K562 (cell line): ENCODE data around the gene CFL1. TPM values are rescaled to one million over a fixed set of nuclear protein-coding genes. Genes with fewer than 3 reads are reported as not detected.

Experiments
- BRD9 ChIP-seq: fragments of 450-650 bp; IDR thresholded peaks from 2 replicates; pipeline ENCODE4 v1.6.1; 2018; ENCODE audit warnings: low read depth; ENCODE audit not compliant: partially characterized antibody
- HIVEP1 ChIP-seq: fragments of 250-450 bp; sonication (Bioruptor Pico); IDR thresholded peaks from 2 replicates; pipeline ENCODE4 v1.4.0; 2020; ENCODE audit warnings: mild to moderate bottlenecking
- JUNB ChIP-seq: fragments of 450-650 bp; formaldehyde crosslinking; conservative IDR thresholded peaks from 2 replicates; pipeline ENCODE4 v1.4.0; 2020; ENCODE audit warnings: mild to moderate bottlenecking
- KLF10 ChIP-seq: fragments of 250-450 bp; sonication (Bioruptor Pico); IDR thresholded peaks from 2 replicates; pipeline ENCODE4 v1.6.1; 2021; ENCODE audit warnings: matching md5 sums
- NONO ChIP-seq, 2 experiments: fragments of 200-400 bp in 1 of 2; fragments of 450-650 bp in 1 of 2; formaldehyde crosslinking in 1 of 2; IDR thresholded peaks; 2 replicates each; pipeline ENCODE4 v1.6.1; 2017; ENCODE audit warnings: low read depth in 2 of 2, mild to moderate bottlenecking in 2 of 2, moderate library complexity in 2 of 2, low read length in 1 of 2
- NR4A1 ChIP-seq, 2 experiments: fragments of 250-450 bp in 1 of 2; fragments of 450-650 bp in 1 of 2; sonication (Bioruptor Pico) in 1 of 2; IDR thresholded peaks; 2 replicates each; pipeline versions ENCODE4 v1.4.0 to v1.6.1; 2016 to 2020; ENCODE audit warnings: mild to moderate bottlenecking in 2 of 2, missing compliant biosample characterization in 1 of 2, missing genetic modification characterization in 1 of 2, moderate library complexity in 1 of 2
- RB1 ChIP-seq: fragments of 450-650 bp; IDR thresholded peaks from 2 replicates; pipeline ENCODE4 v1.6.1; 2017; ENCODE audit warnings: low read depth, mild to moderate bottlenecking
- SNRNP70 ChIP-seq: fragments of 200-400 bp; formaldehyde crosslinking; optimal IDR thresholded peaks from 2 replicates; pipeline ENCODE3; 2017; ENCODE audit warnings: low read depth, low read length
- ZNF212 ChIP-seq: fragments of 450-650 bp; formaldehyde crosslinking; IDR thresholded peaks from 2 replicates; pipeline ENCODE4 v1.4.0; 2020; ENCODE audit warnings: mild to moderate bottlenecking
- ZNF431 ChIP-seq: sonication (generic); formaldehyde crosslinking; IDR thresholded peaks from 2 replicates; pipeline ENCODE4 v1.8.0; 2022; ENCODE audit warnings: mild to moderate bottlenecking, missing genetic modification reagents
- ZNF699 ChIP-seq: fragments of 250-450 bp; sonication (Bioruptor Pico); IDR thresholded peaks from 2 replicates; pipeline ENCODE4 v1.8.0; 2021; ENCODE audit warnings: mild to moderate bottlenecking, moderate library complexity; ENCODE audit not compliant: insufficient replicate concordance
- polyA plus RNA-seq, 8 experiments: library from polyadenylated mRNA; depleted of rRNA in 4 of 8; stranded (reverse) in 5 of 8; unstranded in 3 of 8; fragments of >200 nt; fragmentation: Nextera tagmentation in 2 of 8; fragmentation: Illumina TruSeq in 1 of 8; extraction: Ambion mirVana in 2 of 8; extraction: Trizol in 1 of 8; gene quantifications; 2 replicates each; pipeline versions ENCODE4 v1.2.1 to v1.2.3, GENCODE V29; 2011 to 2014; ENCODE audit warnings: inconsistent platforms in 1 of 8, missing spikeins in 1 of 8
- total RNA-seq, 7 experiments: library from RNA; depleted of rRNA in 6 of 7; stranded (reverse); fragments of >200 nt in 6 of 7; fragmentation: Illumina TruSeq in 2 of 7; extraction: Trizol in 2 of 7; gene quantifications; 2 replicates each; pipeline versions ENCODE4 v1.2.1 to v1.2.3, GENCODE V29; 2011 to 2021; ENCODE audit warnings: low replicate concordance in 1 of 7
- TF ChIP-seq, protein P1 (sequence below), 2 experiments: IDR thresholded peaks; 2 replicates each; pipeline ENCODE4 v1.6.1; 2011; ENCODE audit warnings: borderline replicate concordance in 1 of 2, control low read depth in 1 of 2, low read depth in 1 of 2, low read length in 1 of 2, mild to moderate bottlenecking in 1 of 2, mixed read lengths in 1 of 2, moderate library complexity in 1 of 2; ENCODE audit not compliant: insufficient read depth in 1 of 2, insufficient read length in 1 of 2, poor library complexity in 1 of 2, severe bottlenecking in 1 of 2; ENCODE audit errors: extremely low read depth in 1 of 2
- TF ChIP-seq, protein P2 (sequence below): fragments of 200-800 bp; sonication (Bioruptor generic); IDR thresholded peaks from 2 replicates; pipeline ENCODE4 v1.6.1; 2017; ENCODE audit warnings: missing genetic modification characterization, missing compliant biosample characterization
- TF ChIP-seq, protein P3 (sequence below): fragments of 200-600 bp; sonication (generic); IDR thresholded peaks from one replicate; pipeline ENCODE4 v1.6.1; 2012; ENCODE audit warnings: mild to moderate bottlenecking, low read depth, low read length, inconsistent platforms

Gene CFL1
- total and polyA plus RNA-seq, 9 of the 15 experiments (the other 6 are each of a cell fraction or from before 2014, with no cell fraction given): 105 to 1,101 (median 859) TPM

DNA sequence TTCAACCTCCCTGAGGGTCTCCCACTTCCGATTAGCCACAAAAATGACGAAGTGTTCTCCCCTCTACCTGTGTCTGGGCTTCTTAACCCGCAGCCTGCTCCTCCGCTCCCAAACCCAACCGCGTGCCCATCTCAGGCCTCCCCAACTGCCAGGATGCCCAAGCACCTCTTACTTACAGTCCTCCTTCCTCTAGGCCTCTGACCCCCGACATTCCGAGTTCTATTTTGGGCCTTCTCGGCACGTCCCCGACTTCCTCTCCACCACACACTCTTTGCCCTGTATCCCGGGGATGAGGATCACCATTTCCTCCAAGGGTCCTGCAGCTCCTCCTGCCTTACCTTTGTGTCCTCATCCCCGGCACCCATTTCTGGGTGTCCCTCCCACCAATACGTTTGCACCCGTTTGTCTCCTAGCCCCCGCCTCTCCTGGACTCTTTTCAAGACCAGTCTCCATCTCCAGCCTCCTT, 1.9 kb upstream of the CFL1 start (continued):
- TF ChIP-seq NR4A1 (CRISPR knock-in tag; IDR thresholded peaks at IDR 0.05) (no peak), NR4A1 (tag; IDR thresholded peaks at IDR 0.05) (no peak), RB1 (no peak), ZNF212 (no peak), ZNF431 (CRISPR knock-in tag) (0 out of 2 replicates have a peak, but pooled peaks have one; percentile 27), NONO (IDR thresholded peaks at IDR 0.05; ENCODE audit: low read depth in 2 of 2, low read length in 1 of 2) (no peak), JUNB (CRISPR knock-in tag) (no peak), HIVEP1 (no peak), SNRNP70 (no peak), KLF10 (0 out of 2 replicates have a peak, but pooled peaks have one; percentile 37), ZNF699 (CRISPR knock-in tag) (no peak), BRD9 (peak; percentile 92)
- TF ChIP-seq, protein P1, sequence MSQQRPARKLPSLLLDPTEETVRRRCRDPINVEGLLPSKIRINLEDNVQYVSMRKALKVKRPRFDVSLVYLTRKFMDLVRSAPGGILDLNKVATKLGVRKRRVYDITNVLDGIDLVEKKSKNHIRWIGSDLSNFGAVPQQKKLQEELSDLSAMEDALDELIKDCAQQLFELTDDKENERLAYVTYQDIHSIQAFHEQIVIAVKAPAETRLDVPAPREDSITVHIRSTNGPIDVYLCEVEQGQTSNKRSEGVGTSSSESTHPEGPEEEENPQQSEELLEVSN (IDR thresholded peaks at IDR 0.05; ENCODE audit: borderline replicate concordance in 1 of 2, extremely low read depth in 1 of 2, insufficient read depth in 1 of 2, insufficient read length in 1 of 2, low read depth in 1 of 2, low read length in 1 of 2, poor library complexity in 1 of 2, severe bottlenecking in 1 of 2): no peak
- TF ChIP-seq, protein P2, sequence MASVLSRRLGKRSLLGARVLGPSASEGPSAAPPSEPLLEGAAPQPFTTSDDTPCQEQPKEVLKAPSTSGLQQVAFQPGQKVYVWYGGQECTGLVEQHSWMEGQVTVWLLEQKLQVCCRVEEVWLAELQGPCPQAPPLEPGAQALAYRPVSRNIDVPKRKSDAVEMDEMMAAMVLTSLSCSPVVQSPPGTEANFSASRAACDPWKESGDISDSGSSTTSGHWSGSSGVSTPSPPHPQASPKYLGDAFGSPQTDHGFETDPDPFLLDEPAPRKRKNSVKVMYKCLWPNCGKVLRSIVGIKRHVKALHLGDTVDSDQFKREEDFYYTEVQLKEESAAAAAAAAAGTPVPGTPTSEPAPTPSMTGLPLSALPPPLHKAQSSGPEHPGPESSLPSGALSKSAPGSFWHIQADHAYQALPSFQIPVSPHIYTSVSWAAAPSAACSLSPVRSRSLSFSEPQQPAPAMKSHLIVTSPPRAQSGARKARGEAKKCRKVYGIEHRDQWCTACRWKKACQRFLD (CRISPR knock-in tag): no peak; the same call in 1 of the 2 replicates
- TF ChIP-seq, protein P3, sequence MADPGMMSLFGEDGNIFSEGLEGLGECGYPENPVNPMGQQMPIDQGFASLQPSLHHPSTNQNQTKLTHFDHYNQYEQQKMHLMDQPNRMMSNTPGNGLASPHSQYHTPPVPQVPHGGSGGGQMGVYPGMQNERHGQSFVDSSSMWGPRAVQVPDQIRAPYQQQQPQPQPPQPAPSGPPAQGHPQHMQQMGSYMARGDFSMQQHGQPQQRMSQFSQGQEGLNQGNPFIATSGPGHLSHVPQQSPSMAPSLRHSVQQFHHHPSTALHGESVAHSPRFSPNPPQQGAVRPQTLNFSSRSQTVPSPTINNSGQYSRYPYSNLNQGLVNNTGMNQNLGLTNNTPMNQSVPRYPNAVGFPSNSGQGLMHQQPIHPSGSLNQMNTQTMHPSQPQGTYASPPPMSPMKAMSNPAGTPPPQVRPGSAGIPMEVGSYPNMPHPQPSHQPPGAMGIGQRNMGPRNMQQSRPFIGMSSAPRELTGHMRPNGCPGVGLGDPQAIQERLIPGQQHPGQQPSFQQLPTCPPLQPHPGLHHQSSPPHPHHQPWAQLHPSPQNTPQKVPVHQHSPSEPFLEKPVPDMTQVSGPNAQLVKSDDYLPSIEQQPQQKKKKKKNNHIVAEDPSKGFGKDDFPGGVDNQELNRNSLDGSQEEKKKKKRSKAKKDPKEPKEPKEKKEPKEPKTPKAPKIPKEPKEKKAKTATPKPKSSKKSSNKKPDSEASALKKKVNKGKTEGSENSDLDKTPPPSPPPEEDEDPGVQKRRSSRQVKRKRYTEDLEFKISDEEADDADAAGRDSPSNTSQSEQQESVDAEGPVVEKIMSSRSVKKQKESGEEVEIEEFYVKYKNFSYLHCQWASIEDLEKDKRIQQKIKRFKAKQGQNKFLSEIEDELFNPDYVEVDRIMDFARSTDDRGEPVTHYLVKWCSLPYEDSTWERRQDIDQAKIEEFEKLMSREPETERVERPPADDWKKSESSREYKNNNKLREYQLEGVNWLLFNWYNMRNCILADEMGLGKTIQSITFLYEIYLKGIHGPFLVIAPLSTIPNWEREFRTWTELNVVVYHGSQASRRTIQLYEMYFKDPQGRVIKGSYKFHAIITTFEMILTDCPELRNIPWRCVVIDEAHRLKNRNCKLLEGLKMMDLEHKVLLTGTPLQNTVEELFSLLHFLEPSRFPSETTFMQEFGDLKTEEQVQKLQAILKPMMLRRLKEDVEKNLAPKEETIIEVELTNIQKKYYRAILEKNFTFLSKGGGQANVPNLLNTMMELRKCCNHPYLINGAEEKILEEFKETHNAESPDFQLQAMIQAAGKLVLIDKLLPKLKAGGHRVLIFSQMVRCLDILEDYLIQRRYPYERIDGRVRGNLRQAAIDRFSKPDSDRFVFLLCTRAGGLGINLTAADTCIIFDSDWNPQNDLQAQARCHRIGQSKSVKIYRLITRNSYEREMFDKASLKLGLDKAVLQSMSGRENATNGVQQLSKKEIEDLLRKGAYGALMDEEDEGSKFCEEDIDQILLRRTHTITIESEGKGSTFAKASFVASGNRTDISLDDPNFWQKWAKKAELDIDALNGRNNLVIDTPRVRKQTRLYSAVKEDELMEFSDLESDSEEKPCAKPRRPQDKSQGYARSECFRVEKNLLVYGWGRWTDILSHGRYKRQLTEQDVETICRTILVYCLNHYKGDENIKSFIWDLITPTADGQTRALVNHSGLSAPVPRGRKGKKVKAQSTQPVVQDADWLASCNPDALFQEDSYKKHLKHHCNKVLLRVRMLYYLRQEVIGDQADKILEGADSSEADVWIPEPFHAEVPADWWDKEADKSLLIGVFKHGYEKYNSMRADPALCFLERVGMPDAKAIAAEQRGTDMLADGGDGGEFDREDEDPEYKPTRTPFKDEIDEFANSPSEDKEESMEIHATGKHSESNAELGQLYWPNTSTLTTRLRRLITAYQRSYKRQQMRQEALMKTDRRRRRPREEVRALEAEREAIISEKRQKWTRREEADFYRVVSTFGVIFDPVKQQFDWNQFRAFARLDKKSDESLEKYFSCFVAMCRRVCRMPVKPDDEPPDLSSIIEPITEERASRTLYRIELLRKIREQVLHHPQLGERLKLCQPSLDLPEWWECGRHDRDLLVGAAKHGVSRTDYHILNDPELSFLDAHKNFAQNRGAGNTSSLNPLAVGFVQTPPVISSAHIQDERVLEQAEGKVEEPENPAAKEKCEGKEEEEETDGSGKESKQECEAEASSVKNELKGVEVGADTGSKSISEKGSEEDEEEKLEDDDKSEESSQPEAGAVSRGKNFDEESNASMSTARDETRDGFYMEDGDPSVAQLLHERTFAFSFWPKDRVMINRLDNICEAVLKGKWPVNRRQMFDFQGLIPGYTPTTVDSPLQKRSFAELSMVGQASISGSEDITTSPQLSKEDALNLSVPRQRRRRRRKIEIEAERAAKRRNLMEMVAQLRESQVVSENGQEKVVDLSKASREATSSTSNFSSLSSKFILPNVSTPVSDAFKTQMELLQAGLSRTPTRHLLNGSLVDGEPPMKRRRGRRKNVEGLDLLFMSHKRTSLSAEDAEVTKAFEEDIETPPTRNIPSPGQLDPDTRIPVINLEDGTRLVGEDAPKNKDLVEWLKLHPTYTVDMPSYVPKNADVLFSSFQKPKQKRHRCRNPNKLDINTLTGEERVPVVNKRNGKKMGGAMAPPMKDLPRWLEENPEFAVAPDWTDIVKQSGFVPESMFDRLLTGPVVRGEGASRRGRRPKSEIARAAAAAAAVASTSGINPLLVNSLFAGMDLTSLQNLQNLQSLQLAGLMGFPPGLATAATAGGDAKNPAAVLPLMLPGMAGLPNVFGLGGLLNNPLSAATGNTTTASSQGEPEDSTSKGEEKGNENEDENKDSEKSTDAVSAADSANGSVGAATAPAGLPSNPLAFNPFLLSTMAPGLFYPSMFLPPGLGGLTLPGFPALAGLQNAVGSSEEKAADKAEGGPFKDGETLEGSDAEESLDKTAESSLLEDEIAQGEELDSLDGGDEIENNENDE: no peak
